ENCODE results near the gene PTX4.

Gene PTX4

DNA sequence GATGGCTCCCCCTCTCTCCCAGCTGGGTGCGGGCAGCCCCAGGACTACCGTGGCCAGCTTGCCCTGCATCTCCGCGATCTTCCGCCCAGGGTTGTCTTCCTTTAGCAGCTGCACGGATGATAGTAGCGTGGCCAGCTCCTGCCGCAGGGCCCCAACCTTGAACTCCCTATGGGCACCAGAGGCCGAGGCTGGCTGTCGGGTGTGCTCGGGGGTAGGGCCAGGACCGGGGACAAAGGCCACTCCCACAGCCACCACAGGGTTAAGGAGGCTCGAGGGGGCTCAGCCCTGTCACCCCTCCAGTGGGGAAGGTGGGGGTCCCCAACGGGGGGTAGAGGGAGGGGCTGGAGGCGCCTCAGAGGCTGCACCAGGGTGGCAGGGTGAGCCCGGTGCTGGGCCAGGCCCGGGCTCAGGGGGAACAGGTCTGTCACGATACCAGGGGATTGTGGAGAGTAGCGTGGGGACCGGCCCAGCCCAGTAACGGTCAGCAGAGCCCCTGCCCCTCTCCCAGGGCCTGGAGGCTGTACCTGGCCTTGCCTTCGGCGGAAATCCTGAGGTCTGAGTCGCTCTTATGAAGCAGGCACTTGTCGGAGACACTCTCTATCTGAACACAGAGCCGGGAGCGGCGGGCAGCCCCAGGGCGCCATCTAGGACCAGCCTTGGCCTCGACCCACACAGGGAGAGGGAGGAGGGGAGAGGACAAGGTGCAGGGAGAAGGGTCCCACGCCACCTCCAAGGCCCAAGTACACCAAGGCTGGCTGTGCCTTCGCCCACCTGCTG is 52.6 kb downstream of the PTX4 start:
- Histone ChIP-seq H3K79me2 (ENCODE audit: insufficient read depth, low read length) (no peaks in the 10 kb centered on the region), H3K9me2 (replicated peaks; ENCODE audit: insufficient read depth, low read length) (no peaks in the 10 kb centered on the region), H4K20me1 (ENCODE audit: low read depth, low read length) (no peaks in the 10 kb centered on the region), H3F3A (ENCODE audit: insufficient read depth) (no peaks in the 10 kb centered on the region), H3K27ac (ENCODE audit: low read depth, low read length) (no peak overlapping the region), H3K9me3 (ENCODE audit: insufficient read depth, low read length) (no peaks in the 10 kb centered on the region), H3K36me3 (ENCODE audit: low read length) (no peaks in the 10 kb centered on the region), H3K27me3 (ENCODE audit: low read length) (no peaks in the 10 kb centered on the region), H3K9ac (ENCODE audit: low read length) (no peak overlapping the region), H3K4me3 (ENCODE audit: insufficient read depth, low read length, poor library complexity, severe bottlenecking) (no peak overlapping the region), H3K4me2 (ENCODE audit: low read depth, low read length, poor library complexity, severe bottlenecking) (no peak overlapping the region), H2AFZ (ENCODE audit: low read depth, low read length, severe bottlenecking) (no peak overlapping the region)
- TF ChIP-seq, protein P1, sequence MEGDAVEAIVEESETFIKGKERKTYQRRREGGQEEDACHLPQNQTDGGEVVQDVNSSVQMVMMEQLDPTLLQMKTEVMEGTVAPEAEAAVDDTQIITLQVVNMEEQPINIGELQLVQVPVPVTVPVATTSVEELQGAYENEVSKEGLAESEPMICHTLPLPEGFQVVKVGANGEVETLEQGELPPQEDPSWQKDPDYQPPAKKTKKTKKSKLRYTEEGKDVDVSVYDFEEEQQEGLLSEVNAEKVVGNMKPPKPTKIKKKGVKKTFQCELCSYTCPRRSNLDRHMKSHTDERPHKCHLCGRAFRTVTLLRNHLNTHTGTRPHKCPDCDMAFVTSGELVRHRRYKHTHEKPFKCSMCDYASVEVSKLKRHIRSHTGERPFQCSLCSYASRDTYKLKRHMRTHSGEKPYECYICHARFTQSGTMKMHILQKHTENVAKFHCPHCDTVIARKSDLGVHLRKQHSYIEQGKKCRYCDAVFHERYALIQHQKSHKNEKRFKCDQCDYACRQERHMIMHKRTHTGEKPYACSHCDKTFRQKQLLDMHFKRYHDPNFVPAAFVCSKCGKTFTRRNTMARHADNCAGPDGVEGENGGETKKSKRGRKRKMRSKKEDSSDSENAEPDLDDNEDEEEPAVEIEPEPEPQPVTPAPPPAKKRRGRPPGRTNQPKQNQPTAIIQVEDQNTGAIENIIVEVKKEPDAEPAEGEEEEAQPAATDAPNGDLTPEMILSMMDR (IDR thresholded peaks at IDR 0.05; ENCODE audit: insufficient read depth, low read length, poor library complexity, severe bottlenecking) = no peak
- no peak for TF ChIP-seq EZH2phosphoT487 (conservative IDR thresholded peaks at IDR 0.05; ENCODE audit: low read length)

Measured in SU-DHL-6 (cell line).